Measurements from ENCODE around the gene FAM110C. TPM values are rescaled to one million over a fixed set of nuclear protein-coding genes. Genes with fewer than 3 reads are reported as not detected.

The FAM110C gene
- total RNA-seq, 1 donor from 2014 or later: 21.8 TPM

Other genes starting within 250 kb of the FAM110C start
- gene SH3YL1, start 217.5 kb upstream of the FAM110C start, total RNA-seq: 90.3 TPM
- gene ACP1, start 218.4 kb upstream of the FAM110C start, total RNA-seq: 97.5 TPM
- 1.9 TPM for gene ALKAL2, start 241.6 kb upstream of the FAM110C start, total RNA-seq

Measured in ureter (tissue), 1 donor.